Heart right ventricle (tissue), 16 donors: ENCODE measurements around the gene COLEC11. TPM values are rescaled to one million over a fixed set of nuclear protein-coding genes. Genes with fewer than 3 reads are reported as not detected.

ENCODE experiments used
- ATAC-seq, 8 donors: fragments of 200-7000 bp; cut with Tn5 transposase; one replicate each; pipeline ENCODE4 v1.9.1; 2020; ENCODE audit warnings: mild to moderate bottlenecking in 8 of 8, moderate library complexity in 8 of 8, moderate number of reproducible peaks in 1 of 8
- DNase-seq, 2 donors: peaks; one replicate each; pipeline ENCODE4 v3.0.0-alpha.2; 2020
- H3K27ac ChIP-seq, 10 donors: fragments of 200-600 bp; sonication (generic) in 2 of 10; one replicate each; pipeline versions ENCODE4 v1.5.0 to v1.8.0; 2020 to 2022; ENCODE audit warnings: mild to moderate bottlenecking in 3 of 10
- H3K27me3 ChIP-seq, 7 donors: fragments of 200-600 bp; one replicate each; pipeline ENCODE4 v1.8.0; 2021 to 2022; ENCODE audit warnings: mild to moderate bottlenecking in 2 of 7
- H3K36me3 ChIP-seq, 9 donors: fragments of 200-600 bp; sonication (generic) in 1 of 9; one replicate each; pipeline versions ENCODE4 v1.5.0 to v1.8.0; 2020 to 2022; ENCODE audit warnings: mild to moderate bottlenecking in 2 of 9
- H3K4me1 ChIP-seq, 9 donors: fragments of 200-600 bp; sonication (generic) in 1 of 9; one replicate each; pipeline versions ENCODE4 v1.5.0 to v1.8.0; 2020 to 2022; ENCODE audit warnings: mild to moderate bottlenecking in 4 of 9
- H3K4me3 ChIP-seq, 10 donors: fragments of 200-600 bp; sonication (generic) in 2 of 10; one replicate each; pipeline versions ENCODE4 v1.5.0 to v1.8.0; 2020 to 2022; ENCODE audit warnings: mild to moderate bottlenecking in 7 of 10, moderate library complexity in 2 of 10
- H3K9me3 ChIP-seq, 11 donors: fragments of 200-600 bp in 10 of 11; sonication (generic) in 2 of 11; one replicate each; pipeline versions ENCODE4 v1.5.0 to v1.8.0; 2013 to 2022; ENCODE audit warnings: mild to moderate bottlenecking in 2 of 11, control low read depth in 1 of 11, moderate library complexity in 1 of 11
- CTCF ChIP-seq, 9 donors: fragments of 200-600 bp; sonication (generic) in 2 of 9; IDR thresholded peaks; one replicate each; pipeline versions ENCODE4 v1.5.0 to v1.8.0; 2021 to 2022; ENCODE audit warnings: antibody characterized with exemption in 9 of 9, mild to moderate bottlenecking in 5 of 9, moderate library complexity in 1 of 9
- WGBS, 2 donors: extraction: QIAGEN DNeasy Blood & Tissue Kit; methylation state at CpG; one replicate each; pipeline ENCODE4 v1.1.7; 2013; ENCODE audit warnings: inconsistent platforms in 1 of 2; 5-methylcytosine and 5-hydroxymethylcytosine counted together
- intact Hi-C, 10 donors: fragments of 100-400 bp; cut with DNase I; formaldehyde crosslinking; loops; one replicate each; pipeline versions ENCODE4 v1.11.1 to v1.14.2; 2022
- polyA plus RNA-seq, 2 donors: library from polyadenylated mRNA; stranded (reverse); fragments of 200-250 nt; gene quantifications; one replicate each; pipeline ENCODE4 v1.2.3, GENCODE V29; 2013
- total RNA-seq, 10 donors: library from RNA; stranded (reverse); fragmentation: NEBNext Ultra II Directional in 3 of 10; extraction: Animal tissue kit (Norgen Biotek cat#: 25700) in 3 of 10; gene quantifications; one replicate each; pipeline versions ENCODE4 v1.2.1 to v1.2.4, GENCODE V29; 2021 to 2023
- donor health status: Arrhythmogenic right ventricular cardiomyopathy.
- donor health status: ischemic (EF 13 %, LVEDD 7.1; RV severe dilation, severe dysfunction).
- donor health status: healthy with polysubstance abuse.
- donor health status: DM: no; HTN: yes; CAD: no.
- donor health status: DM: no; HTN: no; CAD: no.
- donor health status: ischemic (EF 25% LVEDD 6.9; RV normal size, moderate dysfunction).
- donor health status: ischemic (EF 25% LVEDD 5.7; RV mildly dilated, moderate dysfunction).
- donor health status: healthy.
- donor health status: DM: yes; HTN: yes; CAD: no.
- donor health status: Ischemic cardiomyopathy.
- donor health status: ischemic (EF 35%, LVEDD 5.7; RV mildly dilated, moderate dysfunction).
- donor health status: nonischemic (EF 11% LVEDD 7.7; RV severe dilation, severe dysfunction).
- donor health status: DM: yes; HTN: yes; CAD: no.
- donor health status: PGD.
- donor health status: ischemic (EF 29% LVEDD 5.4; RV normal size, mild dysfunction).
- donor health status: nonischemic (EF 23%, LVEDD 6.1; RV moderate dilation, normal function).

COLEC11 gene
- total and polyA plus RNA-seq, 12 donors = 2.0 to 26.7 (median 5.2) TPM

- intact Hi-C loops = no loop called here
- Histone ChIP-seq H3K27ac (no peak overlapping the region), H3K4me3 (no peak overlapping the region), H3K4me1 (no peaks in the 10 kb centered on the region), H3K36me3 (no peaks in the 10 kb centered on the region), H3K27me3 (peaks cover 0 to 13% (median 0%) of the 10 kb centered on the region in 7 donors), H3K9me3 (no peaks in the 10 kb centered on the region)
- ATAC-seq (no peak), DNase-seq (no peak)
- TF ChIP-seq CTCF (IDR thresholded peaks at IDR 0.05) = no peak
- 91 to 92% methylated on average over 18 of the region's 18 CpGs for WGBS, 2 donors
Observed at GRCh38 chr2:3666613-3666975, 71.7 kb downstream of the COLEC11 start.

DNA sequence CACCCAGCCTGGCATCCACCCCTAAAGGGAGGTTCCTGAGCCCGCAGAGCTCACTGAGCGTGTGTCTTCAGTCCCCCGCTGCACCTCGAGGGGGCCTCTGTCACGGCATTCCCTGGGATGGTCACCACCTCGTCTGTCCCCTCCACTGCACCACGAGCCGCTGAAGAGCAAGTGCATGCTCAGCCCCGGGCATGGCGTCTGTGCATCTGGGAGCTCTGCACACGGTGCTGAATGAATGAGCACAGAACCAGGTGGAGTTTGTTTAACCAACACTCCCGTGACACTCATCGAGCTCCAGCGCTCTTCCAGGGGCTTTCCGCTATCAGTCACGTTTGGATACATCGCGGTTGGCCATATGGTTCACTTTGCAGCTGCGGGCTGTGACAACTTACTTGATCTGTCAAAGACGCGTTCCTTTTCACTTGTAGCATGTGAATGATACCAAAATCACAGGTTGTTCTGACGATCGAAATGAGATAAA lies 72.3 kb downstream of the COLEC11 start:
- no peak for DNase-seq
- no peaks in the 10 kb centered on the region for H3K9me3 ChIP-seq
- H3K36me3 ChIP-seq = no peaks in the 10 kb centered on the region
- TF ChIP-seq CTCF (IDR thresholded peaks at IDR 0.05) = no peak
- no peak overlapping the region for H3K27ac ChIP-seq
- 50 to 55% methylated on average over 23 of the region's 23 CpGs for WGBS, 2 donors
- no peaks in the 10 kb centered on the region for H3K4me1 ChIP-seq
- ATAC-seq = no peak
- intact Hi-C loops = no loop called here
- peaks cover 0 to 13% (median 0%) of the 10 kb centered on the region in 7 donors for H3K27me3 ChIP-seq
- H3K4me3 ChIP-seq = no peak overlapping the region

GRCh38 chr2:3669656-3670055 lies 74.7 kb downstream of the COLEC11 start:
- DNase-seq (no peak), ATAC-seq (no peak)
- H3K4me3 ChIP-seq = no peak overlapping the region
- peaks cover 0 to 13% (median 0%) of the 10 kb centered on the region in 7 donors for H3K27me3 ChIP-seq
- TF ChIP-seq CTCF (IDR thresholded peaks at IDR 0.05) = no peak
- H3K36me3 ChIP-seq = no peaks in the 10 kb centered on the region
- 83 to 94% methylated on average over 8 of the region's 8 CpGs for WGBS, 2 donors
- H3K9me3 ChIP-seq = no peaks in the 10 kb centered on the region
- intact Hi-C loops = no loop called here
- H3K4me1 ChIP-seq = no peaks in the 10 kb centered on the region
- no peak overlapping the region for H3K27ac ChIP-seq

DNA sequence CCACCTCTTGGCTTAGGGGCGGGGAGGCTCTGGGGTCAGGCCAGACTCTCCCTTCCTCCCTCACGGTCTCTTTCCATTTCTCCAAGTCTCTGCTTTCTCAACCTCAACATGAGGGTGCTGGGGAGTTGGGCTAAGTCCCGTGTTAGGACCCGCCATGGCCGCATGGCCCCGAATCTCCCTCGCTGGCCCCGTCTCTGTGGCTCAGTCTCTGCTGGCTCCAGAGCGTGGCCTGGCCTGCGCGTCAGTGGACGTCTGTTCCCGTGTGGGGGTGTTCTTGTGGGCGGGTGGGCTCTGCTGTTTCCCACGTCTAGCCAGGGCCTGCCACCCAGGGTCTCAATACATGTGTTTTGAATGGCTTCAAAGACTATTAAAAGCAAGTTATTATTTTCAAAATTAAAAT lies 75.5 kb downstream of the COLEC11 start:
- 85 to 95% methylated on average over 15 of the region's 15 CpGs for WGBS, 2 donors
- H3K36me3 ChIP-seq = no peaks in the 10 kb centered on the region
- H3K9me3 ChIP-seq = no peaks in the 10 kb centered on the region
- H3K27ac ChIP-seq = no peak overlapping the region
- intact Hi-C loops = no loop called here
- peaks cover 0 to 13% (median 0%) of the 10 kb centered on the region in 7 donors for H3K27me3 ChIP-seq
- no peak for TF ChIP-seq CTCF (IDR thresholded peaks at IDR 0.05)
- no peak for ATAC-seq
- no peak for DNase-seq
- no peak overlapping the region for H3K4me3 ChIP-seq
- no peaks in the 10 kb centered on the region for H3K4me1 ChIP-seq
